Measurements from ENCODE around the gene CLRN3.

Gene CLRN3

GRCh38 chr10:127923646-127924045 lies 30.9 kb upstream of the CLRN3 start:
- no peak overlapping the region for H3K4me3 ChIP-seq (replicated peaks; ENCODE audit: low read depth, low read length)
- no peak for DNase-seq (ENCODE audit: extremely low read depth, low read depth)
- TF ChIP-seq, protein P1, sequence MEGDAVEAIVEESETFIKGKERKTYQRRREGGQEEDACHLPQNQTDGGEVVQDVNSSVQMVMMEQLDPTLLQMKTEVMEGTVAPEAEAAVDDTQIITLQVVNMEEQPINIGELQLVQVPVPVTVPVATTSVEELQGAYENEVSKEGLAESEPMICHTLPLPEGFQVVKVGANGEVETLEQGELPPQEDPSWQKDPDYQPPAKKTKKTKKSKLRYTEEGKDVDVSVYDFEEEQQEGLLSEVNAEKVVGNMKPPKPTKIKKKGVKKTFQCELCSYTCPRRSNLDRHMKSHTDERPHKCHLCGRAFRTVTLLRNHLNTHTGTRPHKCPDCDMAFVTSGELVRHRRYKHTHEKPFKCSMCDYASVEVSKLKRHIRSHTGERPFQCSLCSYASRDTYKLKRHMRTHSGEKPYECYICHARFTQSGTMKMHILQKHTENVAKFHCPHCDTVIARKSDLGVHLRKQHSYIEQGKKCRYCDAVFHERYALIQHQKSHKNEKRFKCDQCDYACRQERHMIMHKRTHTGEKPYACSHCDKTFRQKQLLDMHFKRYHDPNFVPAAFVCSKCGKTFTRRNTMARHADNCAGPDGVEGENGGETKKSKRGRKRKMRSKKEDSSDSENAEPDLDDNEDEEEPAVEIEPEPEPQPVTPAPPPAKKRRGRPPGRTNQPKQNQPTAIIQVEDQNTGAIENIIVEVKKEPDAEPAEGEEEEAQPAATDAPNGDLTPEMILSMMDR (IDR thresholded peaks at IDR 0.05; ENCODE audit: low read depth, low read length, missing control alignments): no peak

DNA sequence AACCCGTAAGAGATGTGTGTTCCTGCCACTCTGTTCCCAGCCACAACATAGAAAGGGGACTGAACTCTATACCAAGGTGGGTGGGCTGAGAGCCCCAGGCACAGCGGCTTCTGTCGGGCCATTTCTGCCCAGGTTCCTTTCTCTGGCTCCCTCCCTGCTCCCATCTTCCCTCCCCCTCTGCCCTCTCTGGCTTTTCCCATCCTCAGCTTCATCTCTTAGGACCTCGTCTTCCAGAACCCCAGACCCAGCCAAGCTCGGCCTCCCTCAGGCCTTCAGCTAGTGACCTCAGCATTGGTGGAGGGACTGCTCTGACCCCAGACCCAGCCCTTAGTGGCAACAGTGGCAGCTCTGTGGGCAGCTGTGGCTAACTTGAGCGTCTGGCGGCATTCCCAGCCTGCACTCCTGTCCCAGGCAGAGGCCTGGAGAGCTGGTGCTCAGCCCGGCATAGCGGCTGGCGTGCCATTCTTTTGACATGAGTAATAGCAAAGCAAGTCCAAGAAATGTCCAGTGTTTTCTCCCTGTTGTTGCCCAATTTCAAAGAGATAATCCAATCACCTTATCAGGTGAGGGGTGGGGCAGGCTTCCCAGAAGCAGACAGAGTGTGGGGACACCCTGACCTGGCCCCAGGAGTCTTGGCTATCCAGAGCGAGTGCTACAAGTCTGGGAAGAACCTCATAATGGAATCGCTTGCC lies 30.1 kb upstream of the CLRN3 start:
- no peak for DNase-seq (ENCODE audit: extremely low read depth, low read depth)
- H3K4me3 ChIP-seq (replicated peaks; ENCODE audit: low read depth, low read length): no peak overlapping the region
- TF ChIP-seq, protein P1 (IDR thresholded peaks at IDR 0.05; ENCODE audit: low read depth, low read length, missing control alignments): no peak

DNA sequence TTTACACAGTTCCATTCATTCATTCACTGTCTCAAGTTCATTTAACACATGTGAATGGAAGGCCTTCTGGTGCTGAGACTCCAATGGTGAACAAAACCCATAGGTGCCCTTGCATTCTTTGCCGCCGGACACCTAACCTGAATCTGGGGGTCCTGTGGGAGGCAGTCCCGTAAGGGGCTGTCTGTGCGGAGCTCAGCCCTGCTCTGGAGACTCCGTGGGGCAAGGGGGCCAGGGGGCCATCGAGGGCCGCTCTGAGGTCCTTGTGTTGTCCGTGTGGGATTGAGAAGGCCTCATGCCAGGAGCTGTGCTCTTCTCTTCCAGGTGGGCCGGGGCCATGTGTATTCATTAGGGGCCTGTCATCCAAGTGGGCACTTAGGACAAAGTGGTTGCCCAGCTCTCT lies 29.5 kb upstream of the CLRN3 start:
- H3K4me3 ChIP-seq (replicated peaks; ENCODE audit: low read depth, low read length): no peak overlapping the region
- TF ChIP-seq, protein P1 (IDR thresholded peaks at IDR 0.05; ENCODE audit: low read depth, low read length, missing control alignments): no peak
- DNase-seq (ENCODE audit: extremely low read depth, low read depth): no peak

GRCh38 chr10:127921753-127922145 lies 29.0 kb upstream of the CLRN3 start:
- no peak for DNase-seq (ENCODE audit: extremely low read depth, low read depth)
- TF ChIP-seq, protein P1 (IDR thresholded peaks at IDR 0.05; ENCODE audit: low read depth, low read length, missing control alignments): no peak
- H3K4me3 ChIP-seq (replicated peaks; ENCODE audit: low read depth, low read length): no peak overlapping the region

DNA sequence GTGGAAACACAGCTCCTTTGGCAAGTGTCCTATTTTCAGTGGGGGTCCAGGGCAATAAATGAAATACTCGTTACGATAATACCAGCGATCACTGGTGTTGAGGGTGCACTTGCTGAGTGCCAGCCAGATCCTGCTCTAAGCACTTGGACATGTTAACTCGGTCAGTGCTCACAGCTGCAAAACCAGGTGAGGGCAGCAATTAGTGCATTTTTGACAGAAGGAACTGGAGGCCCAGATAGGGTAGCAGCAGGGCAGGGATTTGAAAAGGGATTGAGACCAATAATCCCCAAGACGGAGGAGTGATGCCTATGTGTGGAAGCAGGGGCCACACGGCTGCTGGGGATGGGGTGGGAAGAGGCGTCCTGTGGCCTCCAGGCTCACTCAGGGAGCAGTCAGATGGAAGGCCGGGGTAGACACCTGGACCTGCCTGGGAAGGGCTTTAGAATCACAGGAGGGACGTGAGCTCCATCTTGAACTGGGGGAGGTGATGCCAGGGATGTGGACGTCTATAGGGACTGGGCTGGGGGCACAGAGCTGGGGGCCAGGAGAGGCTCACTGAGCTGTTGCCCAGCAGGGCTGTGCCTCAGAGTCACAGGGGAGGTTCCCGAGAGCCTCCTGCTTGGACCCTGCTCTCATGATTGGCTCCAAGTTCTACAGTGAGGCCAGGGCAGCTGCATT lies 28.5 kb upstream of the CLRN3 start:
- H3K4me3 ChIP-seq (replicated peaks; ENCODE audit: low read depth, low read length): no peak overlapping the region
- DNase-seq (ENCODE audit: extremely low read depth, low read depth): no peak
- TF ChIP-seq, protein P1 (IDR thresholded peaks at IDR 0.05; ENCODE audit: low read depth, low read length, missing control alignments): no peak

- TF ChIP-seq, protein P1 (IDR thresholded peaks at IDR 0.05; ENCODE audit: low read depth, low read length, missing control alignments): no peak
- no peak overlapping the region for H3K4me3 ChIP-seq (replicated peaks; ENCODE audit: low read depth, low read length)
- DNase-seq (ENCODE audit: extremely low read depth, low read depth): no peak
Measured at GRCh38 chr10:127920306-127921074, 27.7 kb upstream of the CLRN3 start.
